GM12875 (cell line): ENCODE results near the gene PACRG.

ENCODE experiments used
- H3K4me3 ChIP-seq: one replicate; pipeline ENCODE4 v1.5.1; 2011; ENCODE audit warnings: low read depth, low read length, control low read depth
- CTCF ChIP-seq: IDR thresholded peaks from 2 replicates; pipeline ENCODE4 v1.5.1; 2011; ENCODE audit warnings: low read depth, mild to moderate bottlenecking, control low read depth, inconsistent platforms, low read length, moderate library complexity, borderline replicate concordance; ENCODE audit not compliant: insufficient read depth

PACRG gene

GRCh38 chr6:162952423-162952822 is 224.6 kb downstream of the PACRG start:
- no peak overlapping the region for H3K4me3 ChIP-seq
- no peak for TF ChIP-seq CTCF

GRCh38 chr6:162957062-162957461 is 229.3 kb downstream of the PACRG start:
- TF ChIP-seq CTCF: no peak
- H3K4me3 ChIP-seq: no peak overlapping the region

GRCh38 chr6:162960679-162961457 is 233.1 kb downstream of the PACRG start:
- TF ChIP-seq CTCF: no peak
- no peak overlapping the region for H3K4me3 ChIP-seq

GRCh38 chr6:162962093-162962492 is 234.3 kb downstream of the PACRG start:
- TF ChIP-seq CTCF: no peak

GRCh38 chr6:162963861-162964260 is 236.1 kb downstream of the PACRG start:
- no peak overlapping the region for H3K4me3 ChIP-seq
- TF ChIP-seq CTCF: no peak

More at GRCh38 chr6:162962093-162962492, 234.3 kb downstream of the PACRG start:
- H3K4me3 ChIP-seq: no peak overlapping the region

- no peak overlapping the region for H3K4me3 ChIP-seq
- TF ChIP-seq CTCF: no peak
Measured at GRCh38 chr6:162964488-162965140, 236.8 kb downstream of the PACRG start.

- H3K4me3 ChIP-seq: no peak overlapping the region
- TF ChIP-seq CTCF: no peak
Measured at GRCh38 chr6:162965366-162965765, 237.6 kb downstream of the PACRG start.
